Breast epithelium (tissue), 3 donors: ENCODE measurements around the gene TTC6.
"Not testable (repeated sequence)": the region's sequence is repeated elsewhere in the genome, so short reads cannot be mapped to it uniquely, and the experiment has no call there.

ENCODE experiments used
- CTCF ChIP-seq, 3 donors: fragments of 450-650 bp; IDR thresholded peaks; one replicate each; pipeline ENCODE4 v1.5.1; 2016 to 2017; ENCODE audit warnings: antibody characterized with exemption in 3 of 3, mild to moderate bottlenecking in 3 of 3, moderate library complexity in 3 of 3
- POLR2A ChIP-seq: fragments of 450-650 bp; IDR thresholded peaks from one replicate; pipeline ENCODE4 v1.6.1; 2016; ENCODE audit warnings: antibody characterized with exemption, mild to moderate bottlenecking, moderate library complexity
- POLR2AphosphoS5 ChIP-seq, 3 donors: sonication (generic); formaldehyde crosslinking; IDR thresholded peaks; one replicate each; pipeline ENCODE4 v1.6.1; 2017; ENCODE audit warnings: antibody characterized with exemption in 3 of 3

DNA sequence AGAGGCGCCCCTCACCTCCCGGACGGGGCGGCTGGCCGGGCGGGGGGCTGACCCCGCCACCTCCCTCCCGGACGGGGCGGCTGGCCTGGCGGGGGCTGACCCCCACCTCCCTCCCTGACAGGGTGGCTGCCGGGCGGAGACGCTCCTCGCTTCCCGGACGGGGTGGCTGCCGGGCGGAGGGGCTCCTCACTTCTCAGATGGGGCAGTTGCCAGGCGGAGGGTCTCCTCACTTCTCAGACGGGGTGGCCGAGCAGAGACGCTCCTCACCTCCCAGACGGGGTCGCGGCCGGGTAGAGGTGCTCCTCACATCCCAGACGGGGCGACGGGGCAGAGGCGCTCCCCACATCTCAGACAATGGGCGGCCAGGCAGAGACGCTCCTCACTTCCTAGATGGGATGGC is 39.8 kb upstream of the TTC6 start:
- not testable (repeated sequence) for TF ChIP-seq POLR2AphosphoS5 (IDR thresholded peaks at IDR 0.05); CTCF (IDR thresholded peaks at IDR 0.05); POLR2A
